Loucy (cell line): Measurements from ENCODE around the gene NIPAL3.

Experiments used
- H2AFZ ChIP-seq: fragments of 200-600 bp; sonication (generic); 2 replicates; pipeline ENCODE4 v1.6.0; 2016; ENCODE audit warnings: antibody characterized with exemption, mild to moderate bottlenecking, low read length, moderate library complexity
- H3F3A ChIP-seq: fragments of 200-600 bp; 2 replicates; pipeline ENCODE4 v1.6.0; 2016; ENCODE audit warnings: antibody characterized with exemption, low read depth, mild to moderate bottlenecking
- H3K27me3 ChIP-seq: fragments of 200-600 bp; sonication (generic); 2 replicates; pipeline ENCODE4 v1.6.1; 2014; ENCODE audit warnings: low read length, mild to moderate bottlenecking; ENCODE audit not compliant: insufficient read depth, poor library complexity, severe bottlenecking
- H3K36me3 ChIP-seq: fragments of 200-600 bp; sonication (generic); 2 replicates; pipeline ENCODE4 v1.6.1; 2016; ENCODE audit warnings: low read length; ENCODE audit not compliant: insufficient read depth
- H3K4me1 ChIP-seq: fragments of 200-600 bp; sonication (generic); 2 replicates; pipeline ENCODE4 v1.5.1; 2014; ENCODE audit warnings: low read length, mild to moderate bottlenecking; ENCODE audit not compliant: insufficient read depth, poor library complexity, severe bottlenecking
- H3K4me2 ChIP-seq: fragments of 200-600 bp; sonication (generic); 2 replicates; pipeline ENCODE4 v1.6.0; 2014; ENCODE audit warnings: antibody characterized with exemption, low read length, low read depth, mild to moderate bottlenecking; ENCODE audit not compliant: poor library complexity, severe bottlenecking
- H3K4me3 ChIP-seq: fragments of 200-600 bp; sonication (generic); 2 replicates; pipeline ENCODE4 v1.5.1; 2014; ENCODE audit warnings: low read length, mild to moderate bottlenecking, mixed read lengths; ENCODE audit not compliant: poor library complexity, severe bottlenecking
- H3K79me2 ChIP-seq: fragments of 200-600 bp; sonication (generic); 2 replicates; pipeline ENCODE4 v1.6.1; 2014; ENCODE audit warnings: low read length; ENCODE audit not compliant: insufficient read depth
- H3K9ac ChIP-seq: fragments of 200-600 bp; sonication (generic); 2 replicates; pipeline ENCODE4 v1.6.0; 2014; ENCODE audit warnings: mild to moderate bottlenecking, low read depth, low read length, moderate library complexity; ENCODE audit not compliant: poor library complexity, severe bottlenecking
- H3K9me2 ChIP-seq: fragments of 200-600 bp; sonication (generic); replicated peaks from 2 replicates; pipeline ENCODE4 v1.6.1; 2016; ENCODE audit warnings: low read depth, low read length, mixed read lengths
- H3K9me3 ChIP-seq: fragments of 200-600 bp; sonication (generic); 2 replicates; pipeline ENCODE4 v1.6.1; 2014; ENCODE audit warnings: mild to moderate bottlenecking, antibody characterized with exemption, low read length, low read depth; ENCODE audit not compliant: insufficient read depth
- H4K20me1 ChIP-seq: fragments of 200-600 bp; sonication (generic); 2 replicates; pipeline ENCODE4 v1.6.0; 2014; ENCODE audit warnings: antibody characterized with exemption, low read length, mild to moderate bottlenecking; ENCODE audit not compliant: insufficient read depth, poor library complexity, severe bottlenecking
- EZH2phosphoT487 ChIP-seq: fragments of 200-600 bp; IDR thresholded peaks from 2 replicates; pipeline ENCODE4 v1.6.1; 2018; ENCODE audit warnings: antibody characterized with exemption, mild to moderate bottlenecking, moderate library complexity, borderline replicate concordance
- TF ChIP-seq, protein P1 (sequence below): fragments of 200-600 bp; sonication (generic); conservative IDR thresholded peaks from 2 replicates; pipeline ENCODE4 v1.5.1; 2014; ENCODE audit warnings: mild to moderate bottlenecking, antibody characterized with exemption, low read length

NIPAL3 gene

DNA sequence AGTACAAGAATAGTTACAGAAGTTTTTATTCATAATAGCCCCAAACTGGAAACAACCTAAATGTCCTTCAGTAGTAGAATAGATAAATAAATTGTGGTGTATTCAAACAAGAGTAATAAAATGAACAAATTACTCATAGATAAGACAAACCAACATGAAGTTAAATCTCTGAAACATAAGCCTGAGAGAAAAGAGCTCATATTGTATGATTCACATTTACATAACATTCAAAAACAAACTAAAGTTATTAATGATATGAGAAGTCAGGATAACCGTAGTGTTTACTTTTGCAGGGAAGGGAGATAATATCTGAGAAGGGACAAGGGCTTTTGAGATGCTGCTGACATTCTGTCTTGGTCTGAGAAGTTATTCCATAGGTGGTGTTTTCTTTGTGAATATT, 15.5 kb upstream of the NIPAL3 start:
- no peak overlapping the region for H3K4me3 ChIP-seq
- H3K4me2 ChIP-seq: no peak overlapping the region
- no peak for TF ChIP-seq EZH2phosphoT487
- TF ChIP-seq, protein P1, sequence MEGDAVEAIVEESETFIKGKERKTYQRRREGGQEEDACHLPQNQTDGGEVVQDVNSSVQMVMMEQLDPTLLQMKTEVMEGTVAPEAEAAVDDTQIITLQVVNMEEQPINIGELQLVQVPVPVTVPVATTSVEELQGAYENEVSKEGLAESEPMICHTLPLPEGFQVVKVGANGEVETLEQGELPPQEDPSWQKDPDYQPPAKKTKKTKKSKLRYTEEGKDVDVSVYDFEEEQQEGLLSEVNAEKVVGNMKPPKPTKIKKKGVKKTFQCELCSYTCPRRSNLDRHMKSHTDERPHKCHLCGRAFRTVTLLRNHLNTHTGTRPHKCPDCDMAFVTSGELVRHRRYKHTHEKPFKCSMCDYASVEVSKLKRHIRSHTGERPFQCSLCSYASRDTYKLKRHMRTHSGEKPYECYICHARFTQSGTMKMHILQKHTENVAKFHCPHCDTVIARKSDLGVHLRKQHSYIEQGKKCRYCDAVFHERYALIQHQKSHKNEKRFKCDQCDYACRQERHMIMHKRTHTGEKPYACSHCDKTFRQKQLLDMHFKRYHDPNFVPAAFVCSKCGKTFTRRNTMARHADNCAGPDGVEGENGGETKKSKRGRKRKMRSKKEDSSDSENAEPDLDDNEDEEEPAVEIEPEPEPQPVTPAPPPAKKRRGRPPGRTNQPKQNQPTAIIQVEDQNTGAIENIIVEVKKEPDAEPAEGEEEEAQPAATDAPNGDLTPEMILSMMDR: no peak
- H4K20me1 ChIP-seq: no peaks in the 10 kb centered on the region
- no peaks in the 10 kb centered on the region for H3K36me3 ChIP-seq
- no peaks in the 10 kb centered on the region for H3F3A ChIP-seq
- H3K9me2 ChIP-seq: no peaks in the 10 kb centered on the region
- no peaks in the 10 kb centered on the region for H3K27me3 ChIP-seq
- H3K9me3 ChIP-seq: no peaks in the 10 kb centered on the region
- no peaks in the 10 kb centered on the region for H3K79me2 ChIP-seq
- H2AFZ ChIP-seq: no peak overlapping the region
- H3K4me1 ChIP-seq: no peaks in the 10 kb centered on the region
- no peak overlapping the region for H3K9ac ChIP-seq

DNA sequence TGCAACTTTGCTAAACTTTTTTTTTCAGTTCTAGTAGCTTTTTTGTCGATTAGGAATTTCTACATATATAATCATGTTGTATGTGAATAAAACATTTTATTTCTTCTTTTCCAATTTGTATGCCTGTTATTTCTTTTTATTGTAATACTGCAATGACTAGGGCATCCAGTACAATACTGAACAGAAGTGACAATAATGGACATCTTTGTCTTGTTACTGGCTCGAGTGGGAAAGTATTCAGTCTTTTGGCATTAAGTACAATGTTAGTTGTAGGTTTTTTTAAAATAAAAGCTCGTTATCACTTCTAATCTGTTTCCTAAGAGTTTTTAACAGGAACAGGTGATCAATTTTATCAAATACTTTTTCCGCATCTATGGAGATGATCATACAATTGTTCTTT, 11.8 kb upstream of the NIPAL3 start:
- no peak for TF ChIP-seq EZH2phosphoT487
- TF ChIP-seq, protein P1: no peak
- Histone ChIP-seq H3K4me3 (no peak overlapping the region), H2AFZ (no peak overlapping the region), H3K4me2 (no peak overlapping the region), H3K79me2 (no peaks in the 10 kb centered on the region), H3K27me3 (no peaks in the 10 kb centered on the region), H3K9me2 (no peaks in the 10 kb centered on the region), H3K9me3 (peaks cover 8% of the 10 kb centered on the region; the same call in 1 of the 2 replicates), H3K4me1 (no peaks in the 10 kb centered on the region), H4K20me1 (no peaks in the 10 kb centered on the region), H3F3A (no peaks in the 10 kb centered on the region), H3K9ac (no peak overlapping the region), H3K36me3 (no peaks in the 10 kb centered on the region)

DNA sequence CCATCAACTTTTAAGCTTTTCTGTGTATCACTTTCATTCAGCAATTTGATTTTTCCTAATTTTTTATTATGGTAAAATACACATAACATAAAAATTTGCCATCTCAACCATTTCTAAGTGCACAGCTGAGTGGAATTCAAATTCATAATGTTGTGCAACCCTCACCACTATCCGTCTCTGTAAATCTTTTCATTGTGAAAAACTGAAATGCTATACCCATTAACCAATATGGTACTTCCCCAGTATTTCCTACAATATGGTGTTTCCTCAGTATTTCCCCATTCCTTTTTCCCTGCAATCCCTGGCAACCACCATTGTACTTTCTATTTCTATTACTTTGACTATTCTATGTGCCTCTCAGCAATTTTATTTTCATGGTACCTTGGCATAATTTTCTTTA, 8.8 kb upstream of the NIPAL3 start:
- Histone ChIP-seq H3K4me1 (peaks cover 4% of the 10 kb centered on the region), H4K20me1 (no peaks in the 10 kb centered on the region), H3K79me2 (no peaks in the 10 kb centered on the region), H3K9ac (no peak overlapping the region), H3F3A (no peaks in the 10 kb centered on the region), H3K4me3 (no peak overlapping the region), H3K36me3 (no peaks in the 10 kb centered on the region), H3K9me2 (no peaks in the 10 kb centered on the region), H3K9me3 (peaks cover 8% of the 10 kb centered on the region; the same call in 1 of the 2 replicates), H3K4me2 (no peak overlapping the region), H2AFZ (no peak overlapping the region), H3K27me3 (no peaks in the 10 kb centered on the region)
- no peak for TF ChIP-seq EZH2phosphoT487
- TF ChIP-seq, protein P1: no peak
